ENCODE data around the gene DRC7.
"Not testable (repeated sequence)": the region's sequence is repeated elsewhere in the genome, so short reads cannot be mapped to it uniquely, and the experiment has no call there.

The DRC7 gene

GRCh38 chr16:57738844-57739243, 44.2 kb downstream of the DRC7 start:
- no peak for DNase-seq

- no peak for DNase-seq
These were observed 45.3 kb downstream of the DRC7 start for GRCh38 chr16:57739756-57740422.

- no peak for DNase-seq
These were observed 45.9 kb downstream of the DRC7 start for GRCh38 chr16:57740423-57741071.

- no peak for DNase-seq
These were observed 47.1 kb downstream of the DRC7 start for GRCh38 chr16:57741660-57742191.

- DNase-seq, result no peak
These were observed 47.9 kb downstream of the DRC7 start for GRCh38 chr16:57742543-57742942.

- DNase-seq, result no peak
These were observed 48.9 kb downstream of the DRC7 start for GRCh38 chr16:57743458-57743857.

GRCh38 chr16:57743886-57744641, 49.5 kb downstream of the DRC7 start:
- no peak for DNase-seq

GRCh38 chr16:57744642-57744903, 50.0 kb downstream of the DRC7 start:
- DNase-seq, result no peak

GRCh38 chr16:57745768-57746167, 51.2 kb downstream of the DRC7 start:
- no peak for DNase-seq

- not testable (repeated sequence) for DNase-seq
These were observed 51.7 kb downstream of the DRC7 start for GRCh38 chr16:57746316-57746715.

- DNase-seq, result no peak
These were observed 52.5 kb downstream of the DRC7 start for GRCh38 chr16:57747091-57747490.

GRCh38 chr16:57747496-57747895, 52.9 kb downstream of the DRC7 start:
- no peak for DNase-seq

GRCh38 chr16:57747996-57748395, 53.4 kb downstream of the DRC7 start:
- no peak for DNase-seq

GRCh38 chr16:57748596-57748995, 54.0 kb downstream of the DRC7 start:
- DNase-seq, result no peak

- no peak for DNase-seq
These were observed 54.6 kb downstream of the DRC7 start for GRCh38 chr16:57749101-57749692.

GRCh38 chr16:57749856-57750452, 55.3 kb downstream of the DRC7 start:
- DNase-seq, result no peak

- no peak for DNase-seq
These were observed 56.4 kb downstream of the DRC7 start for GRCh38 chr16:57750796-57751538.

GRCh38 chr16:57751539-57752202, 57.1 kb downstream of the DRC7 start:
- no peak for DNase-seq

- DNase-seq, result no peak
These were observed 57.6 kb downstream of the DRC7 start for GRCh38 chr16:57752203-57752580.

- DNase-seq, result no peak
These were observed 58.2 kb downstream of the DRC7 start for GRCh38 chr16:57752581-57753447.
